NCI-H146 (cell line): ENCODE data around the gene SCN1B.

Experiments
- DNase-seq: peaks from one replicate; lab custom pipeline; 2025; lab: John Stamatoyannopoulos, UW

Gene SCN1B

DNA sequence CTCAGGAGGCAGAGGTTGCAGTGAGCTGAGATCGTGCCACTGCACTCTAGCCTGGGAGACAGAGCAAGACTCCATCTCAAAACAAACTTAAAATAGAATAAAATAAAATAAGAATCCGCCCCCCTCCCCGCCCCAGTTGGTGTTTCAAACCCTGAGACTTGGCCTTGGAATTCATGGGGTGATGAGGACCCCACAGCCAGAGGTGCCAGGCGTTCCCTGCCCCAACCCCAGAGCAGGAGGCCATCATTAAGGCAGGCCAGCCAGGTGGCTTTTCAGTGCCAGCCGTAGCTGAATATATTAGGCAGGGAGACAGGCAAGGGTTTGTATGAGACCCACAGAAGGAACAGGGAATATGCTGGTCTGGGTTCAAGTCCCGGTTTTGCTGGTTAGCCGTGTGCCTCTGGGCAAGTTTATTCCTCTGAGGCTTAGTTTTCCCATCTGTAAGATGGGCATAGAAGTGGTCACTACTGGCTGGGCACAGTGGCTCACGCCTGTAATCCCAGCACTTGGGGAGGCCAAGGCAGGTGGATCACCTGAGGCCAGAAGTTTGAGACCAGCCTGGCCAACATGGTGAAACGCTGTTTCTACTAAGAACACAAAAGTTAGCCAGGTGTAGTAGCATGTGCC is 23.5 kb downstream of the SCN1B start:
- no peak for DNase-seq

DNA sequence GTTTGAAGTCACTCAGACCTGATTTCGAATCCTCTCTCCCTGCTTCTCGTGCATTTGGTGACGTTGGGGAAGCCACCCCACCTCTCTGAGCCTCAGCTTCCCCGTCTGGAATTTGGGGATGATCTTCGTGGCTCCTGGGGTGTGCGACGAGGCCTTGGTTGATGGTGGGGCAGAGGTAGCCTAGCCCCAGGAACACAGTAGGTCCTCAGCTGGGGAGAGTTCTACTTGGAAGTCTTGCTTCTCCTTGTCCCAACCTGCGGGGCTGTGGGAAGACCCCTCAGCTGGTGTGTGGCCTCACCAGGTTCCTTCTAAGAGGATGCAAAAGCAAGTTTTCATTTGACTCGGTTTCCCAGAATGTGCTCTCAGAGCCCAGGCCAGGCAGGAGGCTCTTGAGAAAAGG is 24.4 kb downstream of the SCN1B start:
- DNase-seq = no peak

DNA sequence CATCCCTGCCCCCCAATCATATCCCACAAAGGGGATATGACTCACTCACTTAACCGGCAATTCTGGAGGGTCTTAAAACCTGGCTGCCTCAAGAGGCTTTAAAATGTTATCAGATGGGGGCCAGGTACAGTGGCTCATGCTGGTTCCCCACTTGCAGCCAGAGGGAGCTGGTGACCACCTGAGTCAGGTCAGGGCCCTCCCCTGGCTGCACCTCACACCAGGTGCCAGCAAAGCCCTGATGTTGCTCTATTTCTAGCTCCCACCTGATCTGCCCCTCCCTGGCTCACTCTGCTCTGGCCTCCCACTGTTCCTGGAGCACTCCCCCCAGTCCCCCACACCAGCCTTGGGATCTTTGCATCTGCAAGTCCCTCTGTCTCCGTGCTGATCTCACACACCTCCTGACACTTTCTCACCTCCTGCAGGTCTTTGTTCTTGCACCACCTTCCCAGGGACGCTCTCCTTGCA is 25.5 kb downstream of the SCN1B start:
- DNase-seq = peak; percentile 73

DNA sequence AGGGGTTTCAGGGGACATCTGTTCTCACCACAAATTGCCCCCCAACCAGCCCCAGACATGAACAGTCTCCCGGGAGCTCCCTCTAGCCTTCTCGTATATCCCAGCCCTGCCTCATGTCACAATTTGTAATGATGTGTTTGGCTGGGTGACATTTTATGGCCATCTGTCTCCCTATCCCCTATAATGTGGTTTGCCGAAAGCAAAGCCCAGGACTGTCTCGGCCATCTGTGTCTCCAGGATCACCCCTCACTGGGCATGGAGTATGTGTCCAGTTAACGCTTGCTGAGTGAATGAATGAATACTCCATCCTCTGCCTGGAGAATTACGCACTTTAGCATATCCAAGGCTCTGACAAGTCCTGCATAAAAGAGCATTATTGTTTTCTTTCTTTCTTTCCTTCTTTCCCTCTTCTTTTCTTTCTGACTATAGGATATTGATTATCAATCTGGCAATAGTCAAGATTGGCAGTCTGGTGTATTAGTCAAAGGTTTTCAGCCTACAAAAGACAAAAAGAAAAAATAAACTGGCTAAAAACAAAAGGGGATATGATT is 26.3 kb downstream of the SCN1B start:
- no peak for DNase-seq

DNA sequence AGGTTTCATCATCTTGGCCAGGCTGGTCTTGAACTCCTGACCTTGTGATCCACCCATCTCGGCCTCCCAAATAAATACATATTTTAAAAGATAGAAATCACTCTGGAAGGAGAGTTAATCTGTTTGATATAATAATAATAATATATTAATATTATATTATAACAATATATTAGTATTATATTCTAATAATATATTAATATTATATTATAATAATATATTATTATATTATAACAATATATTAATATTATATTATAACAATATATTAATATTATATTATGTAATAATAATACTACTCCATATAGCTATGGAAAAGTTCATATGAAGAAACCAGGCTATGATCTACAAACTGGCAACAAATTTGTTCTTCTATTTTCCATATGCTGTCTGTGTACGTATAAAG is 28.1 kb downstream of the SCN1B start:
- no peak for DNase-seq

DNA sequence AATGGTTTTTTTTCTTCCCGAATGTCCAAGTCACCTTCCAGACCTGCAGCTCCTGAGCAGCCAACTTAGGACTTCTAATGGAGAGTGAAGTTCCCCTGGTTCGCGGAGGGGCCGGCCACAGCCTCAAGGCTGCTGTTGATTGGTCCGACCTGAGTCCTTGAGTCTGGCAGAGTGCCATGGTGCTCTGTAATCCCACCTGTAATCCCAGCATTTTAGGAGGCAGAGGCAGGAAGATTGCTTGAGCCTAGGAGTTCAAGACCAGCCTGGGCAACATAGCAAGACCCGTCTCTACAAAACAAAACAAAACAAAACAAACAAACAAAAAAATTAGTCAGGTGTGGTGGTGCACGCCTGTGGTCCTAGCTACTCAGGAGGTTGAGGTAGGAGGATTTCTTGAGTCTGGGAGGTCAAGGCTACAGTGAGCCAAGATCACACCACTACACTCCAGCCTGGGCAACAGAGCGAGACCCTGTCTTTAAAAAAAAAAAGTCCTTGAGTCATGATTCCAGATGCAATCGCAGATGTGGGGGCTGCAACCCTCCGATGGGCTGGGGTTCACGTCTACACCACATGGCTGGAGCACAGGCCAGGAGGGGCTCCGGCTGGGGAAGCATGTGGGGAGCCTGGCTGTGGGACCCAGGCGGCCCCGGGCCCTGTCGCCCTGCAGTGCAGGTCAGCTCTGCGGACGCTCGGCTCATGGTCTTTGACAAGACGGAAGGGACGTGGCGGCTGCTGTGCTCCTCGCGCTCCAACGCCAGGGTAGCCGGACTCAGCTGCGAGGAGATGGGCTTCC is 28.9 kb downstream of the SCN1B start:
- DNase-seq = no peak

DNA sequence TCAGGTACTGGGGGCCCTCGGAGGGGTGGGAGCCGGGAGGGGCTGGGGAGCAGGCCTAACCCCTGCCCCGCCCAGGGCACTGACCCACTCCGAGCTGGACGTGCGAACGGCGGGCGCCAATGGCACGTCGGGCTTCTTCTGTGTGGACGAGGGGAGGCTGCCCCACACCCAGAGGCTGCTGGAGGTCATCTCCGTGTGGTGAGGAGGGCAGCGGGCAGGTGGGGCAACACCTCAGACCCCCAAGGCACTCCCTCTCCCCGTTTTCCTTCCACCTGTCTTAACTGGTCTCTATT is 29.5 kb downstream of the SCN1B start:
- DNase-seq = no peak

DNA sequence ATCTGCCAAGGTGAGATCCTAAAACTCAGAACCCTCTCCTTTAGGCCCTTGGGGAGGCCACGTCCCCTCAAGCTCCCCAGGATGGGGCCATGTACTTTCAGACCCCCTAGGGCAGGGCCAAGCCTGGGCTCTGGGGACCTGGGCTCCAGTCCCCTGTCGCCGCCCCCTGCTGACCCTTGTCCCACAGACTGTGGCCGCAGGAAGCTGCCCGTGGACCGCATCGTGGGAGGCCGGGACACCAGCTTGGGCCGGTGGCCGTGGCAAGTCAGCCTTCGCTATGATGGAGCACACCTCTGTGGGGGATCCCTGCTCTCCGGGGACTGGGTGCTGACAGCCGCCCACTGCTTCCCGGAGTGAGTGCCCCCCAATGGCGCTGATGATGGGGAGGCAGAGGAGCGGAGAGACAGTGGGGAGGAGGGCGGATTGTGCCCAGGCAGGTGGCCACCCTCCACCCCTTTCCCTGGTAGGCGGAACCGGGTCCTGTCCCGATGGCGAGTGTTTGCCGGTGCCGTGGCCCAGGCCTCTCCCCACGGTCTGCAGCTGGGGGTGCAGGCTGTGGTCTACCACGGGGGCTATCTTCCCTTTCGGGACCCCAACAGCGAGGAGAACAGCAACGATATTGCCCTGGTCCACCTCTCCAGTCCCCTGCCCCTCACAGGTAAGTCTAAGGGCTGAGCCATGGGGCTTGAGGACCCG is 30.0 kb downstream of the SCN1B start:
- DNase-seq = no peak

DNA sequence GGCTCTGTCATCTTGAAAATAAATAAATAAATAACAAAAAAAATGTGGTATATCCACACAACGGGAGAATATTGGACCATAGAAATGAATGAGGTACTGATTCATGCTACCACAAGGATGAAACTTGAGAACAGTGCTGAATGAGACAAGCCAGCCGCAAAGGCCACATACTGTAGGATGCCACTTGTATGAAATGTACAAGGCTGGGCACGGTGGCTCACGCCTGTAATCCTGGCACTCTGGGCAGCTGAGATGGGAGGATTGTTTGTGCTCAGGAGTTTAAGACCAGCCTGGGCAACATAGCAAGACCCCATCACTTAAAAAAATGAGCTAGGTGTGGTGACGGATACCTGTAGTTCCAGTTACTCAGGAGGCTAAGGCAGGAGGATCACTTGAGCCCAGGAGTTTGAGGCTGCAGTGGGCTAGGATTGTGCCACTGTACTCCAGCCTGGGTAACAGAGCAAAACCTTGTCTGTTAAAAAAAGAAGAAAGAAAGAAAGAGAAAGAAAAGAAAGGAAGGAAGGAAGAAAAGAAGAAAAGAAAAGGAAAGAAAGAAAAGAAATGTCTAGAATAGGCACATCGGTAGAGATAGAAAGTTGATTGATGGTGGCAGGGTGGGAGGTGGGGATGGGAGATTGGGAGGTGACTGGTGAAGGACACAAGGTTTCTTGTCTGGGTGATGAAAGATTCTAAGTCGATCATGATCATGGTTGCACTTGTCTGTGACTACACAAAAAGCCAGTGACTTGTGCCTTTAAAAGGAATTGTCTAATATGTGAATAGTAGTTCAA is 31.5 kb downstream of the SCN1B start:
- no peak for DNase-seq

DNA sequence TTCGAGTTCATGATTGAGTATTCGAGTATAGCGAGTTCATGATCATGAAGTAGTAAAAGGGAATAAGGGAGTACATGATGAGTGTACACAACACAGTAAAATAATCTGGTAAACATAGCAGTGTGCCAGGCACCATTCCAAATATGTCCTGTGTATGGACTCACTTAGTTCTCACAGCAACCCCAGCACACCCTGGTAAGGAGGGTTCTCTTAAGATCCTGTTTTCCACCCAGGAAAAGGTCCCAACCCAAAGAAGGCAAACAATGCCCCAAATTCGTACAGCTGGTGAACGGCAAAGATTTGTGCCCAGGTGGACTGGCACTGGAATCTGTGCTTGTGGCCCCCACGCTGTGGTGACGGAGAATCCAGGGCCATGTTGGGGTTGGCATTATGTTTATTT is 32.7 kb downstream of the SCN1B start:
- DNase-seq = no peak

DNA sequence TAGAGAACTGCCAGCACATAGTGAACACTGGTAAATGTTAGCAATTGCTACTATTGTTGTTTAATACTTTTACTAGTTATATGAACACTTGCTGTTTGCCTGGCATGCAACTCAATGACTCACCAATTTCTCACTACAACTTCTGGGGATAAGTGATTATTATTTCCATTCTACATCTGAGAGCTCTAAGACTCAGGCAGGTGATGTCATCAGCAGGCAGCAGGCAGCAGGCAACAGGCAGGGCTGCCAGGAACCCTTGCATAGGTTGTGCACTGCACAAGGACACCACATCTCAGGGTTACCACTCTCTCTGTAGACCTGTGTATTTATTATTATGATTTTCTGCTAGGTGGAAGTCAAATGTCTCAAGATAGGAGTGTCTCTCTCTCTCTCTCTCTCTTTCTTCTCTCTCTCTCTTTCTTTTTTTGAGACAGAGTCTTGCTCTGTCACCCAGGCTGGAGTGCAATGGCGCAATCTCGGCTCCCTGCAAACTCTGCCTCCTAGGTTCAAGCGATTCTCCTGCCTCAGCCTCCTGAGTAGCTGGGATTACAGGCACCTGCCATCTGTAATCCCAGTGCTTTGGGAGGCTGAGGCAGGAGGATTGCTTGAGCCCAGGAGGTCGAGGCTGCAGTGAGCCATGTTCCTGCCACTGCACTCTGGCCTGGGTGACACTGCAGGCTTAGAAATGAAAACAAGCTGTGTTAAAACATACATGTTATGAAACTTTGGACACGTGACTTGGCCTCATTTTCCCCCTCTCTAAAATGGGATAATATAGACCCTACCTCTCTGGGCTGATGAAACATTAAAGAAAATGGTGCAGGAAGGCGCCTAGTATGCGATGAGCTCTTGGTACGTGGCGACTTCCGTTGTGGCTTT is 33.9 kb downstream of the SCN1B start:
- DNase-seq = no peak

DNA sequence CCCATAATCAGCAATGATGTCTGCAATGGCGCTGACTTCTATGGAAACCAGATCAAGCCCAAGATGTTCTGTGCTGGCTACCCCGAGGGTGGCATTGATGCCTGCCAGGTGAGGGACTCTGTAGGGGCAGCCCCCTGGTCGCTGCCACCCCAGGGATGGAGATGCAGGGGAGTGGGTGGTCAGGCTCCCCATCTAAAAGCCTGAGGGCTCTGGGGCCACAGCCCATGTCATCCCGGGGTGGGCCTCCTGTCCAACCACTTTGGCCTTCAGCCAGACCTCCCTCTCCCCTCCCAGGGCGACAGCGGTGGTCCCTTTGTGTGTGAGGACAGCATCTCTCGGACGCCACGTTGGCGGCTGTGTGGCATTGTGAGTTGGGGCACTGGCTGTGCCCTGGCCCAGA is 35.3 kb downstream of the SCN1B start:
- no peak for DNase-seq

DNA sequence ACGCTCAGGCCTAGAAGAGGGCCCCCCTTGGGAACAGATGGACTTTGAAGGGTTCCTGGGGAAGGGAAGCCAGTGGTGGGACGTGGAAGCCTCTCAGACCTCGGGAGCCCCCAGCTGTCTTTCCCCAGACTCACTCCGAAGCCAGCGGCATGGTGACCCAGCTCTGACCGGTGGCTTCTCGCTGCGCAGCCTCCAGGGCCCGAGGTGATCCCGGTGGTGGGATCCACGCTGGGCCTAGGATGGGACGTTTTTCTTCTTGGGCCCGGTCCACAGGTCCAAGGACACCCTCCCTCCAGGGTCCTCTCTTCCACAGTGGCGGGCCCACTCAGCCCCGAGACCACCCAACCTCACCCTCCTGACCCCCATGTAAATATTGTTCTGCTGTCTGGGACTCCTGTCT is 35.9 kb downstream of the SCN1B start:
- DNase-seq = no peak

DNA sequence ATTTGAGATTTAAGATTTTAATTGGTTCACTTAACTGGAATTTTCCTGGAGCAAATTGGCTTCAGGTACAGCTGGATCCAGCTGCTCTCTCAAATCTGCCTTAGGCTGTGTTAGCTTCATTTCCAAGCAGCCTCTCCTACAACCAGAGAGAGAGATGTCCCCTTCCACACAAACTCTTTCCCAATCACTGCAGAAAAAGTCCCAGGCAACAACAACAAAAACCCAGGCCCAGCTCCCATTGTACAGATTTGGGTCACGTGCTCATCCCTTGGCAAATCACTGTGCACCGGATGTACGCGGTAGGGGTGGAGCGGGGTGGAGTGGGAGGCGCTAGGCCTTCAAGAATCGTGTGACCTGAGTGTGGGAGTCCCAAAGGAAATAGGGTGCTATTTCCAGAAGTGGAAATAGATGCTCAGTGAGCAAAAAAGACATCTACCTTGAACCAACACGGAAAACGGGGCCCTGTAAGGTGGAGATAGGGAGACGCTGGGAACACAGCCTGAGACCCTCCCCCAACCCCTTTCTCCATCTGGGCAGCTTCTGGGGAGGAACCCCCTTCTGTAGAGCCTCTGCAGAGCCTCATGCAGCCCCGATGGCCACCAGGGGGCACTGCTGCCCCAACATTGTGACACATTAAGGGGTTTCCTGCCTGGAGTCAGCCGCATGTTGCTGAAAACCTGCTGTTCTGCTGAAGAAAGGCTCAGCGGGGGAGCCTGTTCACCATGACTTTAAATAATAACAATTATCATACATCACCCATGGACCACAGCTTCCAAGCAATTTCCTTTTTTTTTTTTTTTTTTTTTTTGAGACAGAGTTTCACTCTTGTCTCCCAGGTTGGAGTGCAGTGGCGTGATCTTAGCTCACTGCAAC is 36.7 kb downstream of the SCN1B start:
- peak; percentile 95 for DNase-seq

DNA sequence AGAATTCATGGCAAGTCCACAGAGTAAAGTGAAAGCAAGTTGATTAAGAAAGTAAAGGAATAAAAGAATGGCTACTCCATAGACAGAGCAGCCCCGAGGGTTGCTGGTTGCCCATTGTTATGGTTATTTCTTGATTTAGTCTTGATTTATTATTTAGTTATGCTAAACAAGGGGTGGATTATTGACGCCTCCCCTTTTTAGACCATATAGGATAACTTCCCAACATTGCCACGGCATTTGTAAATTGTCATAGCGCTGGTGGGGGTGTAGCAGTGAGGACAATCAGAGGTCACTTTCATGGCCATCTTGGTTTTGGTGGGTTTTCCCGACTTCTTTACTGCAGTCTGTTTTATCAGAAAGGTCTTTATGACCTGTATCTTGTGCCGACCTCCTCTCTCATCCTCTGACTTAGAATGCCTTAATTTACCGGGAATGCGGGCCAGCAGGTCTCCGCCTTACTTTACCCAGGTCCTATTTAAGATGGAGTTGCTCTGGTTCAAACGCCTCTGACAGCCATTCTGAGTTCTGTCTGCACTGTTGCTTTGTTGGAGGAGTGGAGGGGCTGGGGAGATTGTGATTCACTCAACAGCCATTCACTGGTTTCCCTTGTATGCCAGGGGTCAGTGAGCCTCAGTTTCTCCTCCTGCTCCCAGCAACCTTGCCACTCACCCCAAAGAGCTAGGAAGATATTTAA is 38.8 kb downstream of the SCN1B start:
- DNase-seq = no peak

DNA sequence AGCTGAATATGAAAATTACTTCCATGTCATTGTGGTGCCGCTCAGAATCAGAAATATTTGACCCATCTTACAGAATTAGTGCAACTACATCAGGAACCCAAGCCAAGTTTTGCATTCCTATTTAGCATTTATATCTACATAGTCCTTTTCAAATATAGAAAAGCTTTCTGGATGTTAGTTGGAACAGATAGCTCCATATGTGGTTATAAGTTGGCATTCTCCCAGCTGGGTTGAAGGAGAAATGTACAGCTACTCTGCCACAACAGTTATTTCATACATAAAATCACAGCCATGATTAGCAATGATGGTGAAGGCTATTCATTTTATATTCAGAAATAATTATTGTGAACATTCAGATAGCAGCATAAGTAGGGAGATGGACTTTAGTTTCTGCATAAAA is 39.4 kb downstream of the SCN1B start:
- DNase-seq = no peak

DNA sequence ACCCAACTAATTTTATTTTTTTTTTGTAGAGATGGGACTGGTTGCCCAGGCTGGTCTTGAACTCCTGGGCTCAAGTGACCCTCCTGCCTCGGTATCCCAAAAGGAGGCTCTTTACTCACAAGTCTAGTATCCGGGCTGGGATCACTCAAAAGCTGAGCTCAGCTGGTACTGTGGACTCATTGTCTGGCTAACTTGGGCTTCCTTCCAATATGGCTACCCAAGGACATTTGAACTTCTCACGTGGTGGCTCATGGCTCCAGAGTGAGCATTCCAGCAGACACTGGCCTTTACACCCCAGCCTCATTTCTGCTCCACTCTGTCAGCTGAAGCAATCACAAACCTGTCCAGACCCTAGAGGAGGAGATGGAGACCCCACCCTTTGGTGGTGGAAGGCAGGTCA is 40.2 kb downstream of the SCN1B start:
- no peak for DNase-seq

DNA sequence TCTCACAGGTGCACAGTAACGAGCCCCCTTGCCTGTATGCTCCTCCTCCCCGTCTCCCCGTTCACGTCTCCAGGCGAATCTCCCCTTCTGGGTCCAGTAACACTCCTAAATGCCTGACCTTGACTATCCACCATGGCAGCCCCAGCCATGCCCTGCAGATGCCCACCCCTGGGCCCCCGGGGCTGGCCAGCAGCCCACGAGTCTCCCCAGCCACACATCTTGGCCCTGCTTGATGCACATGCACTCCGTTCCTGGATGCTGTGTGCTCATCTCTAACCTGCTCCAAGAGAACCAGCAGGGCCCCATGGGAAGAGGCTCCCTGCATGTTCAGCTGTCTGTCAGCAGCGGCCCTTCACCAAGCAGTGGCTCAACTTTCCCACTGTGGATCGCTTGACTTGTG is 43.2 kb downstream of the SCN1B start:
- no peak for DNase-seq

DNA sequence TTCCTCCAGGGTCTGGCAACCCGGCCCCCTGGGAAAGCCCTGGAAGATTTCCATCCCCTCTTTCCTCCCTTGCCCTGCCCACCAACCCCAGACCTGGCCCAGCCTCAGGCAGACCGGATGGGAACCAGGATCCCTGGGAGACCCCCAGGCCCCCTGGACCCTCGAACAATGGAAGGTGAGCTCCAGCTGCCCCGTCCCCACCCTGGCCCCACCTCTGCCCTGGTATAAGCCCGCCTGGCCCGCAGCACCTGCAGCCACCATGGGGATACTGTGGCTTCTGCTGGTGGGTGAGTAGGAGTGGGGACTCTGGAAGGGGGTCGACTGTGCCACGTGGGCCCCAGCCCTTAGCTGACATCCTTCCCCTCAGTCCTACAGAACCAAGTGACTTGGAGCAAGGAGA is 43.7 kb downstream of the SCN1B start:
- DNase-seq = no peak
